SK-N-SH (cell line): Measurements from ENCODE around the gene CHERP. TPM values are rescaled to one million over a fixed set of nuclear protein-coding genes. Genes with fewer than 3 reads are reported as not detected.

Experiments used
- CTCF ChIA-PET: fragments of 300-600, 350-600 bp; formaldehyde crosslinking; extraction: SDS; loops from one replicate; lab custom pipeline; 2021; lab: Yijun Ruan, JAX
- POLR2A ChIA-PET: fragments of 350-600 bp; sonication (Branson Sonifier 250); formaldehyde crosslinking; extraction: SDS; loops from one replicate; lab custom pipeline; 2020; ENCODE audit warnings: antibody characterized with exemption, inconsistent platforms; lab: Yijun Ruan, JAX
- DNase-seq: peaks from one replicate; pipeline ENCODE4 v3.0.0; 2012
- H2AFZ ChIP-seq: fragments of 200-600 bp; sonication (generic); 2 replicates; pipeline ENCODE4 v1.8.1; 2016; ENCODE audit warnings: antibody characterized with exemption, mild to moderate bottlenecking, low read depth
- H3F3A ChIP-seq: fragments of 200-600 bp; sonication (generic); replicated peaks from 2 replicates; pipeline ENCODE3; 2016; ENCODE audit warnings: antibody characterized with exemption, mild to moderate bottlenecking; ENCODE audit not compliant: insufficient read depth
- H3K27ac ChIP-seq, 2 experiments: fragments of 200-500 bp in 1 of 2; fragments of 200-600 bp in 1 of 2; sonication (Bioruptor generic) in 1 of 2; sonication (generic), shearing (Covaris generic) in 1 of 2; 2 replicates each; pipeline versions ENCODE4 v1.5.1 to v1.6.1; 2014 to 2016; ENCODE audit warnings: low read depth in 2 of 2, inconsistent platforms in 1 of 2, low read length in 1 of 2, mild to moderate bottlenecking in 1 of 2, mixed read lengths in 1 of 2
- H3K27me3 ChIP-seq: fragments of 200-600 bp; sonication (generic), shearing (Covaris generic); 2 replicates; pipeline ENCODE4 v1.6.1; 2016; ENCODE audit warnings: mixed run types; ENCODE audit not compliant: insufficient read depth
- H3K36me3 ChIP-seq, 2 experiments: fragments of 200-500 bp in 1 of 2; fragments of 200-600 bp in 1 of 2; sonication (Bioruptor generic) in 1 of 2; sonication (generic) in 1 of 2; replicated peaks in 1 of 2; 2 replicates each; pipeline versions ENCODE3 to v1.5.1; 2014 to 2016; ENCODE audit warnings: low read length in 1 of 2, mild to moderate bottlenecking in 1 of 2; ENCODE audit not compliant: insufficient read depth in 2 of 2, control insufficient read depth in 1 of 2
- H3K4me1 ChIP-seq, 2 experiments: fragments of 200-500 bp in 1 of 2; fragments of 200-600 bp in 1 of 2; sonication (Bioruptor generic) in 1 of 2; sonication (generic), shearing (Covaris generic) in 1 of 2; 2 replicates each; pipeline versions ENCODE4 v1.5.1 to v1.6.1; 2014 to 2016; ENCODE audit warnings: low read depth in 1 of 2, low read length in 1 of 2, mixed run types in 1 of 2; ENCODE audit not compliant: insufficient read depth in 2 of 2, control insufficient read depth in 1 of 2
- H3K4me2 ChIP-seq: fragments of 200-600 bp; sonication (generic), shearing (Covaris generic); 2 replicates; pipeline ENCODE4 v1.6.1; 2017; ENCODE audit warnings: mixed run types
- H3K4me3 ChIP-seq, 2 experiments: fragments of 200-500 bp in 1 of 2; fragments of 200-600 bp in 1 of 2; sonication (Bioruptor generic) in 1 of 2; sonication (generic), shearing (Covaris generic) in 1 of 2; 2 replicates each; pipeline versions ENCODE4 v1.5.1 to v1.8.1; 2014 to 2016; ENCODE audit warnings: low read depth in 2 of 2, inconsistent platforms in 1 of 2, low read length in 1 of 2, mild to moderate bottlenecking in 1 of 2, mixed read lengths in 1 of 2, moderate library complexity in 1 of 2
- H3K79me2 ChIP-seq: fragments of 200-600 bp; sonication (generic); 2 replicates; pipeline ENCODE4 v1.8.1; 2017; ENCODE audit warnings: mild to moderate bottlenecking; ENCODE audit not compliant: insufficient read depth
- H3K9ac ChIP-seq: fragments of 200-600 bp; sonication (generic); 2 replicates; pipeline ENCODE4 v1.6.1; 2017; ENCODE audit warnings: mixed run types
- H3K9me2 ChIP-seq: fragments of 200-600 bp; sonication (generic); 2 replicates; pipeline ENCODE4 v1.6.1; 2017; ENCODE audit warnings: mixed run types
- H3K9me3 ChIP-seq: fragments of 200-600 bp; sonication (generic); 2 replicates; pipeline ENCODE4 v1.6.1; 2017; ENCODE audit warnings: mixed run types, mild to moderate bottlenecking, moderate library complexity
- H4K20me1 ChIP-seq: fragments of 200-600 bp; sonication (generic); 2 replicates; pipeline ENCODE4 v1.6.1; 2017; ENCODE audit warnings: mild to moderate bottlenecking, mixed run types; ENCODE audit not compliant: insufficient read depth
- CTCF ChIP-seq: fragments of 200-600 bp; sonication (generic); IDR thresholded peaks from 2 replicates; pipeline ENCODE4 v1.6.1; 2017; ENCODE audit warnings: antibody characterized with exemption, mild to moderate bottlenecking, moderate library complexity
- ELF1 ChIP-seq: IDR thresholded peaks from 2 replicates; pipeline ENCODE4 v1.4.0; 2012
- EZH2phosphoT487 ChIP-seq: fragments of 200-600 bp; sonication (generic); IDR thresholded peaks from 2 replicates; pipeline ENCODE4 v1.6.1; 2017; ENCODE audit warnings: low read depth, mixed run types, mild to moderate bottlenecking, antibody characterized with exemption, moderate library complexity, borderline replicate concordance
- FOXJ3 ChIP-seq: sonication (generic); formaldehyde crosslinking; IDR thresholded peaks from 2 replicates; pipeline ENCODE4 v1.5.1; 2020; ENCODE audit warnings: mild to moderate bottlenecking, missing genetic modification reagents
- FOXM1 ChIP-seq: IDR thresholded peaks from 2 replicates; pipeline ENCODE4 v1.4.0; 2012; ENCODE audit warnings: low read depth, mild to moderate bottlenecking
- GATA2 ChIP-seq: sonication (generic); formaldehyde crosslinking; IDR thresholded peaks from 2 replicates; pipeline ENCODE4 v1.5.0; 2020; ENCODE audit warnings: mild to moderate bottlenecking, missing genetic modification reagents
- MAX ChIP-seq: IDR thresholded peaks from 2 replicates; pipeline ENCODE4 v1.4.0; 2012; ENCODE audit warnings: low read depth
- MEF2A ChIP-seq: IDR thresholded peaks from 2 replicates; pipeline ENCODE4 v1.4.0; 2012; ENCODE audit warnings: low read depth, borderline replicate concordance
- NRF1 ChIP-seq: IDR thresholded peaks from 2 replicates; pipeline ENCODE4 v1.6.1; 2012; ENCODE audit warnings: low read depth, mild to moderate bottlenecking, low read length
- RAD21 ChIP-seq: IDR thresholded peaks from 2 replicates; pipeline ENCODE4 v1.6.1; 2012; ENCODE audit warnings: mild to moderate bottlenecking, low read length
- RFX5 ChIP-seq: IDR thresholded peaks from 2 replicates; pipeline ENCODE4 v1.6.1; 2012; ENCODE audit warnings: mild to moderate bottlenecking, improper control_type of control experiment, low read length
- RXRA ChIP-seq: IDR thresholded peaks from 2 replicates; pipeline ENCODE4 v1.4.0; 2012; ENCODE audit warnings: low read depth, mild to moderate bottlenecking, borderline replicate concordance
- SIN3A ChIP-seq: IDR thresholded peaks from 2 replicates; pipeline ENCODE4 v1.6.1; 2012; ENCODE audit warnings: low read depth, mild to moderate bottlenecking, low read length, moderate library complexity, borderline replicate concordance
- SMC3 ChIP-seq: IDR thresholded peaks from 2 replicates; pipeline ENCODE4 v1.6.1; 2012; ENCODE audit warnings: low read depth, low read length, improper control_type of control experiment
- TAF1 ChIP-seq: IDR thresholded peaks from 2 replicates; pipeline ENCODE4 v1.6.1; 2012; ENCODE audit warnings: low read depth, mild to moderate bottlenecking, low read length, moderate library complexity, borderline replicate concordance
- USF2 ChIP-seq: fragments of 150-350 bp; IDR thresholded peaks from 2 replicates; pipeline ENCODE4 v1.6.1; 2017; ENCODE audit warnings: antibody characterized with exemption, low read length, low read depth, borderline replicate concordance
- YY1 ChIP-seq: IDR thresholded peaks from 2 replicates; pipeline ENCODE4 v1.4.0; 2012; ENCODE audit warnings: low read depth, mild to moderate bottlenecking
- WGBS: methylation state at CpG from one replicate; pipeline ENCODE4 v1.1.6; 2017; ENCODE audit warnings: low lambda C conversion rate; 5-methylcytosine and 5-hydroxymethylcytosine counted together
- polyA plus RNA-seq, 3 experiments: library from polyadenylated mRNA; depleted of rRNA; stranded (reverse); fragments of >200 nt; gene quantifications; 2 replicates each; pipeline ENCODE4 v1.2.3, GENCODE V29; 2012

The CHERP gene
- polyA plus RNA-seq, 1 of the 3 experiments (the other 2 are of a cell fraction), result 16.8 TPM

- CTCF ChIA-PET, result no interaction called here
- no peaks in the 10 kb centered on the region for H3K9me3 ChIP-seq
- POLR2A ChIA-PET, result no interaction called here
- H2AFZ ChIP-seq, result no peak overlapping the region
- peaks cover 10 to 28% of the 10 kb centered on the region in 2 experiments; a peak in 3 of 4 replicates for H3K4me1 ChIP-seq
- no peak overlapping the region for H3K4me3 ChIP-seq
- H3F3A ChIP-seq, result no peaks in the 10 kb centered on the region
- H3K79me2 ChIP-seq, result peaks cover 95% of the 10 kb centered on the region
- H3K9me2 ChIP-seq, result no peaks in the 10 kb centered on the region
- no peak overlapping the region for H3K9ac ChIP-seq
- H3K36me3 ChIP-seq, result peaks cover 17 to 51% of the 10 kb centered on the region in 2 experiments
- no peaks in the 10 kb centered on the region for H3K27me3 ChIP-seq
- no peak for TF ChIP-seq SMC3
- TF ChIP-seq RAD21, result no peak
- TF ChIP-seq SIN3A, result no peak
- no peak for TF ChIP-seq MAX
- TF ChIP-seq ELF1, result no peak
- no peak for TF ChIP-seq RXRA
- no peak for TF ChIP-seq TAF1
- TF ChIP-seq EZH2phosphoT487, result no peak
- TF ChIP-seq GATA2 (CRISPR knock-in tag), result no peak
- TF ChIP-seq CTCF, result no peak
- TF ChIP-seq USF2, result no peak
- no peak for TF ChIP-seq FOXM1
- no peak for TF ChIP-seq MEF2A
- no peak for TF ChIP-seq YY1
- TF ChIP-seq FOXJ3 (CRISPR knock-in tag), result no peak
- TF ChIP-seq RFX5, result no peak
- no peak for TF ChIP-seq NRF1
- H3K4me2 ChIP-seq, result no peak overlapping the region; the same call in 1 of the 2 replicates
- peaks cover 65% of the 10 kb centered on the region for H4K20me1 ChIP-seq
- H3K27ac ChIP-seq, result no peak overlapping the region
- 100% methylated on average over 2 of the region's 2 CpGs for WGBS
- DNase-seq, result no peak
Measured at GRCh38 chr19:16575282-16575681, 33.0 kb upstream of the CHERP start.
